GM19372 (cell line): Measurements from ENCODE around the gene THAP10.
"Not testable (repeated sequence)": the region's sequence is repeated elsewhere in the genome, so short reads cannot be mapped to it uniquely, and the experiment has no call there.

Experiments used
- ATAC-seq: cut with Tn5 transposase; IDR thresholded peaks from one replicate; pipeline ENCODE4 v1.9.1; 2021; ENCODE audit warnings: mild to moderate bottlenecking, low read depth, moderate library complexity; ENCODE audit not compliant: unreplicated experiment

Gene THAP10

GRCh38 chr15:70892002-70892911, at the start of gene THAP10, which contains the start of gene LRRC49:
TSS of gene THAP10 (minus strand) at chr15:70892433. CDS start at chr15:70892272, 161 bp downstream.
TSS of gene LRRC49 (plus strand) at chr15:70892826. CDS start at chr15:70892895, 69 bp downstream.
- ATAC-seq = peak; percentile 79

- no peak for ATAC-seq
Measured at GRCh38 chr15:70936326-70936725, 44.1 kb upstream of the THAP10 start.

GRCh38 chr15:70935631-70936030, 43.4 kb upstream of the THAP10 start:
- ATAC-seq = no peak

- no peak for ATAC-seq
Measured at GRCh38 chr15:70933411-70933810, 41.2 kb upstream of the THAP10 start.

DNA sequence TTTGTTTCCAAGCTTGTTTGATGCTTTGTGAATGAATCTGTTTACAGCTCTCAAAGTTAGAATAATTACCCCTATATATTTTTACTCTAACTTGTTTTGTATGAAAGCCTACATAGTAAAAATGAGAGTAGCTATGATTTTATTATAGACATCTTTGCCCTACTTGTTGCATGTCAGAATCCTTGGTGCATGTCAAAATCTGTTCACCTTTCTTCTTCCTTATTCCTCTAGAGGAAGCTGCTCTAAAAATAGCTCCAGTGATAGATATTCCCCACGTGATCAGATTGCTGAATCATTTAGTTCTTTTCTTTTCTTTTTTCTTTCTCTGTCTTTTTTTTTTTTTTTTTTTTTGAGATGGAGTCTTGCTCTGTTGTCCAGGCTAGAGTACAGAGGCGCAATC, 40.2 kb upstream of the THAP10 start:
- no peak for ATAC-seq

GRCh38 chr15:70931821-70932220, 39.6 kb upstream of the THAP10 start:
- ATAC-seq = no peak

DNA sequence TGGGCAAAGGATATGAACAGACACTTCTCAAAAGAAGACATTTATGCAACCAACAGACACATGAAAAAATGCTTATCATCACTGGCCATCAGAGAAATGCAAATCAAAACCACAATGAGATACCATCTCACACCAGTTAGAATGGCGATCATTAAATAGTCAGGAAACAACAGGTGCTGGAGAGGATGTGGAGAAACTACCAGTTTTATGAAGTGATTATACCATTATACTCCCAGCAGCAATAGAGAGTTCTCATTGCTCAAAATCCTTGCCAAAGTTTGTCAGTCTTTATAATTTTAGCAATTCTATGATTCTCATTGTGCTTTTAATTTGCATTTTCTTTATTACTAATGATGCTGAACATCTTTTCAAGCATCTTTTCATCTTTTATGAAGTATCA, 34.7 kb upstream of the THAP10 start:
- ATAC-seq = not testable (repeated sequence)

- ATAC-seq = no peak
Measured at GRCh38 chr15:70923311-70924080, 31.3 kb upstream of the THAP10 start.

GRCh38 chr15:70922119-70922518, 29.9 kb upstream of the THAP10 start:
- no peak for ATAC-seq

GRCh38 chr15:70920981-70921696, 28.9 kb upstream of the THAP10 start:
- no peak for ATAC-seq

GRCh38 chr15:70917955-70918354, 25.7 kb upstream of the THAP10 start:
- no peak for ATAC-seq

DNA sequence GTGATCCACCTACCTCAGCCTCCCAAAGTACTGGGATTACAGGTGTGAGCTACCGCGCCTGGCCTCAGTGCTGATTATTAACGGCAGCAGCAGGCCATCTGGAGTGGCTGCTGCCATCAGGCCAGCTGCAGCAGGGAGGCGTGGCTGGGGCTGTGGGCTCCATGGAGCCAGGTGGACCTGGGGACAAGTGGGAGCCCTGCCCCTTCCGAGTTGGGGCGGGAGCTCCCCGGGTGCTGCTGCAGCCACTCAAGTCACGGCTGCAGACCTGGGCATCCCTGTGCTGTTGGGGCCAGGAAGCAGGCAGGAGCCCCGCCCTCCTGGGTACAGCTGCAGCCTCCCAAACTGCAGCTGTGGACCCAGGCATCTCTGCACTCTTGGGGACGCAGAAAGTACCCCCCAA, 24.3 kb upstream of the THAP10 start:
- ATAC-seq = no peak

GRCh38 chr15:70912187-70912586, 20.0 kb upstream of the THAP10 start:
- ATAC-seq = no peak

GRCh38 chr15:70910958-70911357, 18.7 kb upstream of the THAP10 start:
- no peak for ATAC-seq

DNA sequence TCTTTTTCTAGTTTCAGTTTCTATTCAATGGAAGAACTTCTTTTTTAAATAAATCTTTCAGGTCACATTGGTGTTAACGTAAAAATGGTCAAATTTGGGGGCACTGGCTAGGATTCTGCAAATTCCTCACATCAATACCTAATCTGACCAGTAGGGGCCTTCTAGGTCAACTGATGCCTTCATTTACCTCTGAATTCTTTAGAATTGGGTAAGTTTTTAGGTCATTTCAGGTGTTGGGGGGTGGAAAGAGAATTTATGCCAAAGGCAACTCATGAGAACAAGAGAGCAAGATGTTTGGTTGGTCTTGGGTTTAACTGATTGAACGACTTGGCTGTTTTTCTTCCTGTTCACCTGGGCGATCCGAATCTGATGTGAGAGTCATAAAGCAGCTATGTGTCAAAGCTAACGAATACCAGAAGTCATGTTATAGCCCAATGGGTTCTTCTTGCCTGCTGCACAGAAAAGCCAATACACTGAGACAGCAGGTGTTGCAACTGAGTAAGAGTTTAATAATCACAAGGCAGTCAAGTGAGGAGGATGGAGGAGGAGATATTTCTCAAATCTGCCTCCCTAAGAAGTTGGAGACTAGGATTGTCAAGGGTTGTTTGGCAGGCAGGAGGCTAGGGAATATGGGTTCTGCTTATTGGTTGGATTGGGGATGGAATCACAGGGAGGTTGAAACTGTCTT, 15.7 kb upstream of the THAP10 start:
- no peak for ATAC-seq

GRCh38 chr15:70906842-70907241, 14.6 kb upstream of the THAP10 start:
- no peak for ATAC-seq

- no peak for ATAC-seq
Measured at GRCh38 chr15:70902107-70902506, 9.9 kb upstream of the THAP10 start.

- no peak for ATAC-seq
Measured at GRCh38 chr15:70892912-70893560, 803 bp upstream of the THAP10 start.

DNA sequence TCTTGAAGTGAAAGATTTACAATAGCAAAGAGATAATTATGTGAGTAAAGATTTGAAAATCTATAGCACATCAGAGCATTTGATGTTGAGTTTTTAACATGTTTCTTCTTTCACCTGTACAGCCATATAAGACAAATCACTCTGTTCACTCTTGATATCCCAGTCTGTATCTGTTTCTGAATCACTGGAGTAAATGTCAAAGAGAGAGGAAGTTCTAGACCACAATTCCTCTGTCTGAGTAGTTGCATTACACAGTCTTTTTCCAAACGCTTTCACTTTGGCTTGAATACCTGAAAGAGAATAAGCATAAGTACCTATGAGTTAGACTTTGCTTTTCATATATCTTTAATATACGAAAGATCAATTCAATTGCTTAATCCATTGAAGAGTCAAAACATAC, 9.9 kb downstream of the THAP10 start:
- ATAC-seq = no peak

DNA sequence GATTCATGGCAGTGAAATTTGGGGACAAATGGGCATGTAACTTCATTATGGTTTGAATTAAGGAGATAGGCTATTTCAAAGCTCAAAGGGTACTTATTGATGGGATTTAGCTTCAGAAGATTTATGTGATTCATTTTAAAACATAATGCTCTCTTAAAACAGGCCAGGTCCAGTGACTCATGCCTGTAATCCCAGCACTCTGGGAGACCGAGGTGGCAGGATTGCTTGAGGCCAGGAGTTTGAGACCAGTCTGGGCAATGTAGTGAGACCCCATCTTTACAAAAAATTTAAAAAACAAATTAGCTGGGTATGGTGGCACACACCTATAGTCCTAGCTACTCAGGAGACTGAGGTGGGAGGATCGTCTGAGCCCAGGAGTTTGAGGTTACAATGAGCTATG, 11.5 kb downstream of the THAP10 start:
- no peak for ATAC-seq
